HepG2 (cell line): ENCODE data around the gene CLDN4. TPM values are rescaled to one million over a fixed set of nuclear protein-coding genes. Genes with fewer than 3 reads are reported as not detected.

ENCODE experiments used
- AKNA ChIP-seq: sonication (generic); formaldehyde crosslinking; IDR thresholded peaks from 2 replicates; pipeline ENCODE4 v1.4.0; 2020; ENCODE audit warnings: missing genetic modification reagents, borderline replicate concordance
- ARID5B ChIP-seq: IDR thresholded peaks from 2 replicates; pipeline ENCODE4 v1.4.0; 2020; ENCODE audit warnings: mild to moderate bottlenecking, missing genetic modification reagents
- HDAC6 ChIP-seq: fragments of 200-600 bp; sonication (generic); IDR thresholded peaks from 2 replicates; pipeline ENCODE4 v1.7.0; 2017; ENCODE audit warnings: mild to moderate bottlenecking, antibody characterized with exemption, low read length, low read depth
- IKZF4 ChIP-seq: sonication (generic); formaldehyde crosslinking; IDR thresholded peaks from 2 replicates; pipeline ENCODE4 v1.5.1; 2020; ENCODE audit warnings: borderline replicate concordance, mild to moderate bottlenecking, low read depth, missing genetic modification reagents; ENCODE audit errors: not compliant biosample characterization
- MED8 ChIP-seq: sonication (generic); formaldehyde crosslinking; IDR thresholded peaks from 2 replicates; pipeline ENCODE4 v1.8.1; 2023; ENCODE audit warnings: mild to moderate bottlenecking, missing genetic modification reagents; ENCODE audit not compliant: insufficient replicate concordance
- PHF20 ChIP-seq: sonication (generic); formaldehyde crosslinking; IDR thresholded peaks from 2 replicates; pipeline ENCODE4 v1.5.0; 2020; ENCODE audit warnings: mild to moderate bottlenecking, missing genetic modification reagents
- PITX1 ChIP-seq: sonication (generic); formaldehyde crosslinking; IDR thresholded peaks from 2 replicates; pipeline ENCODE4 v1.5.1; 2020; ENCODE audit warnings: mild to moderate bottlenecking, missing genetic modification reagents
- TEAD2 ChIP-seq: sonication (generic); formaldehyde crosslinking; IDR thresholded peaks from 2 replicates; pipeline ENCODE4 v1.9.0; 2021; ENCODE audit warnings: missing genetic modification reagents
- TFDP2 ChIP-seq: sonication (generic); formaldehyde crosslinking; IDR thresholded peaks from 2 replicates; pipeline ENCODE4 v1.4.0; 2020; ENCODE audit warnings: missing genetic modification reagents
- ZNF180 ChIP-seq: sonication (generic); formaldehyde crosslinking; IDR thresholded peaks from 2 replicates; pipeline ENCODE4 v1.4.0; 2020; ENCODE audit warnings: low read depth, missing genetic modification reagents, borderline replicate concordance
- ZNF431 ChIP-seq: sonication (generic); formaldehyde crosslinking; IDR thresholded peaks from 2 replicates; pipeline ENCODE4 v1.9.0; 2022; ENCODE audit warnings: missing genetic modification reagents, low read depth, mild to moderate bottlenecking, borderline replicate concordance
- ZNF574 ChIP-seq: sonication (generic); formaldehyde crosslinking; IDR thresholded peaks from 2 replicates; pipeline ENCODE4 v1.4.0; 2020; ENCODE audit warnings: missing genetic modification reagents
- ZNF773 ChIP-seq: sonication (generic); formaldehyde crosslinking; IDR thresholded peaks from 2 replicates; pipeline ENCODE4 v1.4.0; 2020; ENCODE audit warnings: missing genetic modification reagents, borderline replicate concordance
- ZNF878 ChIP-seq: sonication (generic); formaldehyde crosslinking; IDR thresholded peaks from 2 replicates; pipeline ENCODE4 v1.8.1; 2023; ENCODE audit warnings: mild to moderate bottlenecking, missing genetic modification reagents, moderate library complexity
- ZSCAN25 ChIP-seq: sonication (generic); formaldehyde crosslinking; IDR thresholded peaks from 2 replicates; pipeline ENCODE4 v1.8.0; 2022; ENCODE audit warnings: mild to moderate bottlenecking, missing genetic modification reagents
- polyA plus RNA-seq, 8 experiments: library from polyadenylated mRNA; depleted of rRNA in 3 of 8; stranded (reverse) in 7 of 8; unstranded in 1 of 8; fragments of >200 nt; fragmentation: Illumina TruSeq in 4 of 8; extraction: Trizol in 4 of 8; gene quantifications; 2 replicates each; pipeline versions ENCODE4 v1.2.1 to v1.2.3, GENCODE V29; 2011 to 2016; ENCODE audit warnings: low read depth in 4 of 8, missing spikeins in 1 of 8, mixed read lengths in 1 of 8; ENCODE audit not compliant: insufficient read depth in 1 of 8
- total RNA-seq, 5 experiments: library from RNA; depleted of rRNA; stranded (reverse); fragments of >200 nt; fragmentation: Illumina TruSeq; extraction: Trizol; gene quantifications; 2 replicates each; pipeline ENCODE4 v1.2.3, GENCODE V29; 2016; ENCODE audit warnings: low read depth in 1 of 5

CLDN4 gene
- total and polyA plus RNA-seq, 2 of the 13 experiments (the other 11 are each of a cell fraction or from before 2014, with no cell fraction given), result 28.2 to 35.7 TPM

- TF ChIP-seq ARID5B (CRISPR knock-in tag), result peak; percentile 89
- peak; percentile 76 for TF ChIP-seq ZNF431 (CRISPR knock-in tag)
- no peak for TF ChIP-seq ZNF773
- peak; percentile 39; the same call in 1 of the 2 replicates for TF ChIP-seq ZNF574 (CRISPR knock-in tag)
- TF ChIP-seq MED8 (CRISPR knock-in tag), result peak; percentile 44
- no peak for TF ChIP-seq AKNA (CRISPR knock-in tag)
- TF ChIP-seq ZNF180, result no peak
- TF ChIP-seq PHF20 (CRISPR knock-in tag), result no peak; the same call in 1 of the 2 replicates
- 0 out of 2 replicates have a peak, but pooled peaks have one; percentile 29 for TF ChIP-seq ZSCAN25 (CRISPR knock-in tag)
- no peak for TF ChIP-seq ZNF878 (CRISPR knock-in tag)
- TF ChIP-seq PITX1 (CRISPR knock-in tag), result peak; percentile 13; the same call in 1 of the 2 replicates
- TF ChIP-seq HDAC6, result no peak
- TF ChIP-seq IKZF4 (CRISPR knock-in tag), result no peak
- no peak for TF ChIP-seq TEAD2 (CRISPR knock-in tag)
- TF ChIP-seq TFDP2, result no peak
These were observed 39.3 kb downstream of the CLDN4 start (continued) for GRCh38 chr7:73870041-73870492.
